ENCODE results near the gene CNNM1. TPM values are rescaled to one million over a fixed set of nuclear protein-coding genes. Genes with fewer than 3 reads are reported as not detected.

Gene CNNM1
- polyA plus RNA-seq, 2 of the 4 experiments (the other 2 are of a cell fraction), result 14.2 to 17.5 TPM

DNA sequence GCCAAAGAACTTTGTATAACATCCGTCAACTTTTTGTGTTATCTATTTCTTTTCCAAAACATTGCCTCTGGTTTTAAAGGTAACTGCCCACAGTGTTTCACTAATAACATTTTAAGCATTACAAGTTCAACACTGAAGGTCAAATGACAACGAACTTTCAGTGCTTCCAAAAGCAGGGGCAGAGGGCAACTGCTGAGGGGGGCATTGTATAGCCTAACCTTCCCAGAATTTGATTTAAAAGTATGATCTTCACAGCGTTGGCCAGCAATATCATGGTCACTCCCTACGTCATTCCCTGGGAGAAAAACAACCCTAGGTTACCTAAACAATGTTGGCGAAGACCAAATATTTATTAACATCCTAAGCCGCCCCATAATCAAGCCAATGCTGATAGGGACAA, 103.7 kb downstream of the CNNM1 start:
- H3K4me2 ChIP-seq, result no peak overlapping the region
- CTCF ChIA-PET, result interaction anchor here (2.3 to 12.8 kb wide), 3 partner anchors 113 to 181 kb away, joined by 4 to 260 read pairs (median 68); partner anchors contain the start of gene SLC25A28
- no peaks in the 10 kb centered on the region for H3K9me3 ChIP-seq
- no peak for DNase-seq (ENCODE audit: low read depth in 1 of 2, low spot score in 1 of 2)
- peaks cover 16% of the 10 kb centered on the region; the same call in 2 of the 3 replicates for H3K4me1 ChIP-seq
- H3K27ac ChIP-seq, result no peak overlapping the region
- FAIRE-seq, result no peak
- WGBS (ENCODE audit: missing lambda C conversion rate), result 79% methylated on average over 6 of the region's 6 CpGs
- H3K4me3 ChIP-seq, result no peak overlapping the region
- TF ChIP-seq CHD4 (IDR thresholded peaks at IDR 0.05; ENCODE audit: borderline replicate concordance) (no peak), GATA3 (IDR thresholded peaks at IDR 0.05; ENCODE audit: borderline replicate concordance) (no peak), PHF8 (IDR thresholded peaks at IDR 0.05; ENCODE audit: borderline replicate concordance, low read depth) (no peak), RNF2 (IDR thresholded peaks at IDR 0.05; ENCODE audit: borderline replicate concordance, low read depth) (no peak), EP300 (IDR thresholded peaks at IDR 0.05) (no peak), ZSCAN20 (CRISPR knock-in tag; IDR thresholded peaks at IDR 0.05) (no peak), KDM5A (IDR thresholded peaks at IDR 0.05) (no peak), JUNB (IDR thresholded peaks at IDR 0.05) (no peak), HEYL (CRISPR knock-in tag; IDR thresholded peaks at IDR 0.05) (no peak), ESRRA (IDR thresholded peaks at IDR 0.05; ENCODE audit: borderline replicate concordance, low read length) (no peak), CEBPB (IDR thresholded peaks at IDR 0.05) (no peak), ZNF302 (CRISPR knock-in tag; IDR thresholded peaks at IDR 0.05) (no peak)
- TF ChIP-seq, protein P1, sequence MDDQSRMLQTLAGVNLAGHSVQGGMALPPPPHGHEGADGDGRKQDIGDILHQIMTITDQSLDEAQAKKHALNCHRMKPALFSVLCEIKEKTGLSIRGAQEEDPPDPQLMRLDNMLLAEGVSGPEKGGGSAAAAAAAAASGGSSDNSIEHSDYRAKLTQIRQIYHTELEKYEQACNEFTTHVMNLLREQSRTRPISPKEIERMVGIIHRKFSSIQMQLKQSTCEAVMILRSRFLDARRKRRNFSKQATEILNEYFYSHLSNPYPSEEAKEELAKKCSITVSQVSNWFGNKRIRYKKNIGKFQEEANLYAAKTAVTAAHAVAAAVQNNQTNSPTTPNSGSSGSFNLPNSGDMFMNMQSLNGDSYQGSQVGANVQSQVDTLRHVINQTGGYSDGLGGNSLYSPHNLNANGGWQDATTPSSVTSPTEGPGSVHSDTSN (IDR thresholded peaks at IDR 0.05), result no peak
- TF ChIP-seq, protein P2, sequence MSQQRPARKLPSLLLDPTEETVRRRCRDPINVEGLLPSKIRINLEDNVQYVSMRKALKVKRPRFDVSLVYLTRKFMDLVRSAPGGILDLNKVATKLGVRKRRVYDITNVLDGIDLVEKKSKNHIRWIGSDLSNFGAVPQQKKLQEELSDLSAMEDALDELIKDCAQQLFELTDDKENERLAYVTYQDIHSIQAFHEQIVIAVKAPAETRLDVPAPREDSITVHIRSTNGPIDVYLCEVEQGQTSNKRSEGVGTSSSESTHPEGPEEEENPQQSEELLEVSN (IDR thresholded peaks at IDR 0.05; ENCODE audit: borderline replicate concordance, low read depth), result no peak
- TF ChIP-seq, protein P3, sequence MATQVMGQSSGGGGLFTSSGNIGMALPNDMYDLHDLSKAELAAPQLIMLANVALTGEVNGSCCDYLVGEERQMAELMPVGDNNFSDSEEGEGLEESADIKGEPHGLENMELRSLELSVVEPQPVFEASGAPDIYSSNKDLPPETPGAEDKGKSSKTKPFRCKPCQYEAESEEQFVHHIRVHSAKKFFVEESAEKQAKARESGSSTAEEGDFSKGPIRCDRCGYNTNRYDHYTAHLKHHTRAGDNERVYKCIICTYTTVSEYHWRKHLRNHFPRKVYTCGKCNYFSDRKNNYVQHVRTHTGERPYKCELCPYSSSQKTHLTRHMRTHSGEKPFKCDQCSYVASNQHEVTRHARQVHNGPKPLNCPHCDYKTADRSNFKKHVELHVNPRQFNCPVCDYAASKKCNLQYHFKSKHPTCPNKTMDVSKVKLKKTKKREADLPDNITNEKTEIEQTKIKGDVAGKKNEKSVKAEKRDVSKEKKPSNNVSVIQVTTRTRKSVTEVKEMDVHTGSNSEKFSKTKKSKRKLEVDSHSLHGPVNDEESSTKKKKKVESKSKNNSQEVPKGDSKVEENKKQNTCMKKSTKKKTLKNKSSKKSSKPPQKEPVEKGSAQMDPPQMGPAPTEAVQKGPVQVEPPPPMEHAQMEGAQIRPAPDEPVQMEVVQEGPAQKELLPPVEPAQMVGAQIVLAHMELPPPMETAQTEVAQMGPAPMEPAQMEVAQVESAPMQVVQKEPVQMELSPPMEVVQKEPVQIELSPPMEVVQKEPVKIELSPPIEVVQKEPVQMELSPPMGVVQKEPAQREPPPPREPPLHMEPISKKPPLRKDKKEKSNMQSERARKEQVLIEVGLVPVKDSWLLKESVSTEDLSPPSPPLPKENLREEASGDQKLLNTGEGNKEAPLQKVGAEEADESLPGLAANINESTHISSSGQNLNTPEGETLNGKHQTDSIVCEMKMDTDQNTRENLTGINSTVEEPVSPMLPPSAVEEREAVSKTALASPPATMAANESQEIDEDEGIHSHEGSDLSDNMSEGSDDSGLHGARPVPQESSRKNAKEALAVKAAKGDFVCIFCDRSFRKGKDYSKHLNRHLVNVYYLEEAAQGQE (IDR thresholded peaks at IDR 0.05), result no peak
- TF ChIP-seq, protein P4, sequence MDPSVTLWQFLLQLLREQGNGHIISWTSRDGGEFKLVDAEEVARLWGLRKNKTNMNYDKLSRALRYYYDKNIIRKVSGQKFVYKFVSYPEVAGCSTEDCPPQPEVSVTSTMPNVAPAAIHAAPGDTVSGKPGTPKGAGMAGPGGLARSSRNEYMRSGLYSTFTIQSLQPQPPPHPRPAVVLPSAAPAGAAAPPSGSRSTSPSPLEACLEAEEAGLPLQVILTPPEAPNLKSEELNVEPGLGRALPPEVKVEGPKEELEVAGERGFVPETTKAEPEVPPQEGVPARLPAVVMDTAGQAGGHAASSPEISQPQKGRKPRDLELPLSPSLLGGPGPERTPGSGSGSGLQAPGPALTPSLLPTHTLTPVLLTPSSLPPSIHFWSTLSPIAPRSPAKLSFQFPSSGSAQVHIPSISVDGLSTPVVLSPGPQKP (IDR thresholded peaks at IDR 0.05; ENCODE audit: low read depth, low read length), result no peak
- TF ChIP-seq, protein P5, sequence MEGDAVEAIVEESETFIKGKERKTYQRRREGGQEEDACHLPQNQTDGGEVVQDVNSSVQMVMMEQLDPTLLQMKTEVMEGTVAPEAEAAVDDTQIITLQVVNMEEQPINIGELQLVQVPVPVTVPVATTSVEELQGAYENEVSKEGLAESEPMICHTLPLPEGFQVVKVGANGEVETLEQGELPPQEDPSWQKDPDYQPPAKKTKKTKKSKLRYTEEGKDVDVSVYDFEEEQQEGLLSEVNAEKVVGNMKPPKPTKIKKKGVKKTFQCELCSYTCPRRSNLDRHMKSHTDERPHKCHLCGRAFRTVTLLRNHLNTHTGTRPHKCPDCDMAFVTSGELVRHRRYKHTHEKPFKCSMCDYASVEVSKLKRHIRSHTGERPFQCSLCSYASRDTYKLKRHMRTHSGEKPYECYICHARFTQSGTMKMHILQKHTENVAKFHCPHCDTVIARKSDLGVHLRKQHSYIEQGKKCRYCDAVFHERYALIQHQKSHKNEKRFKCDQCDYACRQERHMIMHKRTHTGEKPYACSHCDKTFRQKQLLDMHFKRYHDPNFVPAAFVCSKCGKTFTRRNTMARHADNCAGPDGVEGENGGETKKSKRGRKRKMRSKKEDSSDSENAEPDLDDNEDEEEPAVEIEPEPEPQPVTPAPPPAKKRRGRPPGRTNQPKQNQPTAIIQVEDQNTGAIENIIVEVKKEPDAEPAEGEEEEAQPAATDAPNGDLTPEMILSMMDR (IDR thresholded peaks at IDR 0.05), result no peak
- ATAC-seq, result no peak
- POLR2A ChIA-PET, result interaction anchor here (1.2 kb wide), 1 partner anchor 187 kb away, joined by 3 read pairs; the partner anchor contains the start of gene SLC25A28

Measured in A549 (cell line).